HG03354 (cell line): Measurements from ENCODE around the gene HMGXB4.

Experiments used
- ATAC-seq: cut with Tn5 transposase; IDR thresholded peaks from one replicate; pipeline ENCODE4 v1.9.1; 2021; ENCODE audit warnings: mild to moderate bottlenecking; ENCODE audit not compliant: unreplicated experiment, poor library complexity, severe bottlenecking

HMGXB4 gene

DNA sequence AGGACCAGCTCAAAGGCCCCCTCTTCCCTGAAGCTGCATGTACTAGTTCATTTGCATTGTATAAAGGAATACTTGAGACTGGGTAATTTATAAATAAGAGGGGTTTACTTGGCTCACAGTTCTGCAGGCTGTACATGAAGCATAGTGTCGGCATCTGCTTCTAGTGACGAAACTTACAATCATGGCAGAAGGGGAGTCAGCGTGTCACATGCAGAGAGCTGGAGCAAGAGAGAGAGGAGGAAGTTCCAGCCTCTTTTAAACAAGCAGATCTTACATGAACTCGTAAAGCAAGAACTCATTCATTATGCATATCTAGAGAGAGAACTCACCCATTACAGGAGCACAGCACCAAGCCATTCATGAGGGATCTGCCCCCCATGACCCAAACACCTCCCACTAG, 7.1 kb upstream of the HMGXB4 start:
- ATAC-seq = no peak

DNA sequence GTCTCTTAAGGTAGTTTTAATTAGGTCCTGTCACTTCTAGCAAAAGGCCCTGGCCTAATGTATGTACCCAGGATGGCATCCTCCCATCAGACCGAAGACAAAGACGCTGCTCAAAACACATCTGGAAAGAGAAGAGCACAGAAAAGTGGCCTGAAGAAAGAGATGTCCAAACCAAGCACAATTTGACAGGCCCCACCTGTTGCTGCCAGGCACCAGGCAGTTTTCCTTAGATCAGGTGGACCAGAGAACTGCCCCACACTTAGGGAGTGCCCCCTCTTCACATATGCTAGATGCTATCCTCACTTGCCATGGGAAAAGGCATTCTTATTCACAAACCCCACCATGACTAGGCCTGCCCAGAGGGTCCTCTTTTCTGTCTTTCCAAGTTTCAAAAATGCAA, 3.3 kb upstream of the HMGXB4 start:
- no peak for ATAC-seq

DNA sequence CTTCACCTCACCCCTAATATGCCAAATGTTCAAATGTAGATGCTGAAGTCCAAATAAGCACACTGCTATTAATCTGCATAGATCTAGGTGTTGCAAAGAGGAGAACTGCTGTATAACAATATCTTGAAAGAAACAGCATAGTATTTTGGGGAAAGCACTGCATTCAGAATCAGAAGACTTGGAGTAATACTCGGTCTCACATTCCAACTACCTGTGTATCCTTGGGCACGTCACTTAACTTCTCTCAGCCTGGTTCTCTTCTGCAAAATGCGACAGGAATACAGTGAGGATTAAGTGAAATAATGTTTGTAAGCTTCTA, 332 bp upstream of the HMGXB4 start:
- ATAC-seq = peak; percentile 25

DNA sequence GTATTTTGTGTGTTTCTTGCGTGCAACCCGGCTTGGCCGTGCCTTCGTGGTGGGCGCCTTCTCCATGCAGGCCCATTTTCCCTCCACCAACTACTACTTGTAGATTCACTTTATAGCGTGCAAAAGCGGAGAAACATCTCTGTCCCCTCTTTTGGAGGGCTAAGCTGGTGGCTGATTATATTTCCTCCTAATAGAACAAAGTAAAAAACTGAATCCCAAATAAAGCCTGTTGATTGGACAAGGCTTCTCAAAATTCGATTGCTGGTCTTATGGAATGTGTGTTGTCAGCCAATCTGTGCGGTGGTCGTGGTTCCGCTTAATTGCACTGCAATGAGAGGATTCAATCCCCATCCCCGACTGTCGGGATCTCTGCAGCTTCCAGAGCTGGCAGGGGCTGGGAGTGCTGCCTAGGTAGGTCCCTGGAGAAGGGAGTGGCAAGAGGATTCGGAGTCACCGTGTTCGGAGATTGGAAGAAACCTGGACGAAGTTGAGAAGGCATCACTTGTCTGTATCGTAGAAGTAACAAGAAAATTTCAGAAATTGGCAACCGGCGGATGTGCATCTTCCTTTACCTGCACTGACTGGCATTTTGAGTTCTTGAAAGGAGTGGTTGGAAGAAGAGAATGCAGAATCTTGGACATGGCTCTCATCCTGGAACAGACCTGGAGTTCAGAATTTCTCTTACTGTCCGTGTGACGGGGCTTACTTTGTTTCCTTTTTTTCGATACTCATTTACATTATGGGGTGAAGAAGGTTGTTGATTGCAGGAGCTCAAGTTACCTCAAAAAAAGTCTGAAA, 1.1 kb downstream of the HMGXB4 start:
- no peak for ATAC-seq

DNA sequence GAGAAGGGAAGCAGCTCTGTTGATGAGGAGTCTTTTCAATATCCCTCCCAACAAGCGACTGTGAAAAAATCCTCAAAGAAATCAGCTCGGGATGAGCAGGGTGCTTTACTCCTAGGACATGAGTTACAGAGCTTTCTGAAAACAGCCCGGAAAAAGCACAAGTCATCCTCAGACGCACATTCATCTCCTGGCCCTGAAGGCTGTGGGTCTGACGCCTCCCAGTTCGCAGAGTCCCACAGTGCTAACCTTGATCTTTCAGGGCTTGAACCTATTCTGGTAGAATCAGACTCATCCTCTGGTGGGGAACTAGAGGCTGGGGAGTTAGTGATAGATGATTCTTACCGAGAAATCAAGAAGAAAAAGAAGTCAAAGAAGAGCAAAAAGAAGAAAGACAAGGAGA, 7.7 kb downstream of the HMGXB4 start:
- ATAC-seq = no peak

DNA sequence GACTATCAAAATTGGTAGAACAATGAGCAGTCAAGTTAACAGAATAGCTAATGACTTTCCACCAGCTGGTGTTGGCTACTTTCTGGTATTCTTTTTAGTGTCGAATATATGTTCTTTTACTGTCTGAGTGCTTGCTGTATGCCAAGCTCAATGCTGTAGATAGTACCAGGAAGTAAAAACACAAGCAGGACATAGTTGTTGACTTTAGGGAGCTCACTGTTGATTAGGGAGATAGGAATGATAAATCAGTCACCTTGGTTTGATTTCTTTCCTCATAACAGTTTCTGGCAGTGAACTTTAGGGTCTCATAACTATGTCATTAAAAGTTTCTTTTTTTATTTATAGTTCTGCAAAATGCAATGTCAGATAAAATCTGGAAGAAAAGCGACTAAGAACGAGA, 9.0 kb downstream of the HMGXB4 start:
- ATAC-seq = no peak

DNA sequence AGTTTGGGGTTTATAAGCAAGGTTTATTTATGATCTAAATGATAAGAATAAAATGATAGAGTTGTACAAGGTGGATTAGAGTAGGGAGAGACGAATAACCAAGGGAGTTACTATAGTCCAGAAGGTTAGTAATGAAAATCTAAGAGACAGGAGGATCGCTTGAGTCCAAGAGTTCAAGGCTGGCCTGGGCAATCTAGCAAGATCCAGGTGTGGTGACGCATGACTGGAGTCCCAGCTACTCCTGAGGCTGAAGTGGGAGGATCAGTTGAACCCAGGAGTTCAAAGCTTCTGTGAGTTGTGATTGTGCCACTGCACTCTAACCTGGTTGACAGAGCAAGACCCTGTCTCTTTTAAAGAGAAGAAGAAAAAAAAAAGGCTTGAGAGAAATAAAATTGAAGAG, 12.3 kb downstream of the HMGXB4 start:
- ATAC-seq = no peak

DNA sequence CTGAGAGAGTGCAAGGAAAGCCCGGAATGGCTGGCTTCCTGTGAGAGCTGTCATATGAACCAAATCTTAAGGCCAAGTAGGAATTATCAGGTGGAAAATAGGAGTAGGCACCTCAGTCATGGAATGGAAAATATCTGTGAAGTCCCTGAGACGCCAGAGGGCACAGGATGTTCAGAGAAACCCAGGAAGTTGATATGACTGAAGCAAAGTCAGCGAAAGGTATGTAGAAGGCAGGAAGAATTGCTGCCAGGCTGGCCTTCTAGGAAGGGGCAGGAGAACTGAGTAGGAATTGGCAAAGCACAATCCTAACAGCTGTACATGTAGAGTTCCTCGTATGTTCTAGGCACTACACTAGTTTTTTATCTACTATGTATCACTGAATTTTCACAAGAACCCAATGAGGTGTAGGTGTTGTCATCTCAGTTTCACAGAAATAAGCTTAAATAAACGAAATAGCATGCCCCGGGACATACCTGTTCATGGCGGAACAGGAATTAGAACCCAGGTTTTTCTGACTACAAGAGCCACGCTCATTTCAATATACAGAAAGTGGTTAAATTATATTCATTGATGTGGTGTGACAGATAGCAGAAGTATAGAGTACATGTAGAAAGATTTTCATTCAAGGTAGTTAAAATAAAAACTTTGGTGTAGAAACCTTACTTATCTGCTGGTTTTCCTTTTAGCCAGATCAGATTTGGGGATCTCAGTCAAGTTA, 17.0 kb downstream of the HMGXB4 start:
- ATAC-seq = no peak

DNA sequence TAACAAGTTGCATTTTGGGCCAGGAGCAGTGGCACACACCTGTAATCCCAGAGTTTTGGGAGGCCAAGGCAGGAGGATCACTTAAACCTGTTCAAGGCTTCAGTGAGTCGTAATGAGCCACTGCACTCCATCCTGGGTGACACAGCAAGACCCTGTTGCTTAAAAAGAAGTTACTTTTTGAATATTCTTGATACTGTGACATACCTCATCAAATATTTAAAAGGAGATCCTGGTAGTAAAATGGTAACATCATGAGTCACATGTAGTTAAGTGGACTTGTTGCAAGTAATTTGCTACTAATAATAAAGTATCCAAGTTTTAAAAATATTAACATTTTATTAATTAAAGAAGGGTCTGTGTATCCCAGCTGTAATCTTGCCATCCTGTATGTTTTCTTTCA, 18.3 kb downstream of the HMGXB4 start:
- ATAC-seq = no peak

DNA sequence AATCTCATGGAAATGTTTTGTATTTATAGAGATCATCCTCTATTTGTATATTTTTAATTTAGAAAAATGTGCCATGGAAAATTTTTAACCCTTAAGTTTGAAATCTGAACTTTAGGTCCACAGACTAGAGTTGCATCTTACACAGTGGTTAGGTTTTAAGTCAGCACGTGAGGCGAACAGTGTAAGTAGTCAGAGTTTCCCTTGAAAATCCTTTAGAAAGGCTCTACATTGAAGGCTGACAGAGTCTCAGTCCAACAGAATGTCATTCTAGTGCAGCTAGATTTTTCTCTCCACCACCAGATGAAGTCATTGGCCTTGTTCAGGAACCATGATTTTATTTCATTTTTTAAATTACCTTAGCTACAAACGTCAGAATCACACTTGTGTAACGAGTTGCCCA, 18.7 kb downstream of the HMGXB4 start:
- ATAC-seq = no peak

DNA sequence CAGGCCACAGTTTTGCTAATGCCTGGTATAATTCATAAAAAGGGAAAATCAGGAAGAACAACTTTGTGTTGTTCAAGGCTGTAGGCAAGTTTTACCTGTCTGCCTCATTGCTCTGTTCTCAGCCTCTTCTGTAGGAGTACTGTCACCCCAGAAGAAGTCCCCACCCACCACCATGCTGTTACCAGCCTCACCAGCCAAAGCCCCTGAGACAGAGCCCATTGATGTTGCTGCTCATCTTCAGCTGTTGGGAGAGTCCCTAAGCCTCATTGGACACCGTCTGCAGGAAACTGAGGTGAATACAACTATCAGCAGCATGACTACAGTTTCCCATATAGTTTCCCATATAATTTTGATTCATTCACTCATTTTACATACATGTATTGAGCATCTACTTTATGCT, 30.8 kb downstream of the HMGXB4 start:
- no peak for ATAC-seq

DNA sequence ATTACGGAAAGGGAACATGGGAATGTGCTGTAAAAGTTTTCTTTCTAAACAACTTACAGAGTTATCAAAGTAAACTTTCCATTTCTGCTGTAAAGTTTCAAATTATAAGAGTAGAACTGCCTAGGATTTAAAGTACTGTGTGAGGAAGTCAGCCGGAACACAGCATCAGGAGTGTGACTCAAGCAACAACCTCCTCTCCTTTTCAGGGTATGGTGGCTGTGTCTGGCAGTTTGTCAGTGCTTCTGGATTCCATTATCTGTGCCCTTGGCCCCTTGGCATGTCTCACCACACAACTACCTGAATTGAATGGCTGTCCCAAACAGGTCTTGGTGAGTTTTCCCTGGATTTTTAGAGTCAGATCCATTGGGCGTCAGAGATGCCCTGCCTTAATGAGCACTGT, 35.5 kb downstream of the HMGXB4 start:
- ATAC-seq = no peak

DNA sequence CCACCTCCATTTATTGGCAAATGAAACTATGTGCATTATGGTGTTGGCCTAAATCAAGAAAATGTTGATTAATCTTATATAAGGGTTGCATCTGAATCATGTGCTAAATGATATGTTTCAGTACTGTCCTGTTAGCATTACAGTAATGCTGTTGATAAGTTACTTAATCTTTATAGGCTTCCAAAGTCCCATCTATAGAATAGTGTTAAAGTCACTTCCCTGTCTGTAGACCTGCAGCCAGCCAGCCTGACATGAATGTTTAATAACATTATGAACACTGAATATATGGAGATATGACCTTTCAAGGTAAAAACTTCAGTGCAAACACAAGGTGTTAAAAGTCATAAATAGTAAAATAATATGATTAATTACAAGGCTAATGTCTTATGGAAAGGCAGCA, 38.8 kb downstream of the HMGXB4 start:
- ATAC-seq = no peak

DNA sequence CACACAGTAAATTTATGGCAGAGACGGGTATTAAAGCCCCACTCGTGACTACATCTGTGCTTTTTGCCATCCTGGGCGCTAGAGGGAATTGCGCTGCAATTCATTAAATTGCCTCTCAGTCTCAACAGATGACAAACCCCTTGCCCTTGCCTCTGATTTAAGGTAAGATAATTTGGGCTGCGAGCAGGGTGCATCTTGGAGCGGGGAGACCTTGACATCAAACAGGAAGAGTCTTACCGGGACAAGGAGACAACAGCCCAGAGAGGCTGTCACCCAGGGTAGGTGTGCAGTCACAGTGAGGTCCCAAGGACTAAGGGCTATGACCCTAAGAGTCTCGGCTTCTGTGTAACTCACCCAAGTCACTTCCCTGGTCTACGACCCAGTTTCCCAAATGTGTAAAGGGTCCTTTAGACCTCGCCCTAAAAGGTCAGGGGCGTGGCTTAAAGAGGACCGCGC, 42.0 kb downstream of the HMGXB4 start:
- peak; percentile 28 for ATAC-seq

DNA sequence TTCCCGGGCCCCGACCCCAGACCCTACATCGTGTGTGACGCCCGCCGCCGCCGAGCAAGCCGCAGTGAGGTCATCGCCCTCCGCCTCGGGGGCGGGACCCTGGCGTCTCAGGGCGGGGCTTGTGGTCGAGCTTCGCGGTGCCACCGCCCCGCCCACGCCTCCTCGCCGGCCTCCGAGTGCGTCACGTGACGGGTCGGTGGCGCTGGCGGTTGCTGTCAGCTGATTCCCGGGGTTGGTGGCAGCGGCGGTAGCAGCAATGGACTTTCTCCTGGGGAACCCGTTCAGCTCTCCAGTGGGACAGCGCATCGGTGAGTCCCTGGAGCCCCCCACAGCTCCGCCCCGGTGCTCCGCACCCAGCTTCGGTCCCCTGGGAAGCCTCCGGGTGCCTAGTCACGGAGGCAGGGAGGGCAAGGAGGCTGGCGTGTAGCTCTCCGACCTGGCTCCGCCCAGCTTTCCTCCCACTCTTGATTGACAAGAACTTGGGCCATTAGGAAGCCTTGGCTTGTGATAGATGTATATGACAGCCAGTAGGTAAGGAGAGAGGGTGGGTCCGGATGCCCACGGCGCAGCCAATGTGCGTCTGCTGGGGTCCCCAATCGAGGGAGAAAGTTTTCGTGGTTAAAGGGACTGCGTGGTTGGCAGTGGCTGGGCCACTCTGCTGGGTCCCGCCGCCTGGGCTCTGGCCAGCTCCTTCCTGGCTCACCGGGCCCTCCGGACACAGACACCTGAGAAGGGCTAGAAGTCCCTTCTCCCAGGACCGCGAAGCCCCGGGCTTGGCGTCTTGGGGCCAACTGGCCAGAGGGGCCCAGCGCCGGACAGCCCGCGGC, 42.6 kb downstream of the HMGXB4 start, which contains the start of gene TOM1:
TOM1 (plus strand) TSS at position 222 of the 827 bp plus-strand sequence; CDS start at position 257, 35 bp downstream.
- ATAC-seq = peak; percentile 98

DNA sequence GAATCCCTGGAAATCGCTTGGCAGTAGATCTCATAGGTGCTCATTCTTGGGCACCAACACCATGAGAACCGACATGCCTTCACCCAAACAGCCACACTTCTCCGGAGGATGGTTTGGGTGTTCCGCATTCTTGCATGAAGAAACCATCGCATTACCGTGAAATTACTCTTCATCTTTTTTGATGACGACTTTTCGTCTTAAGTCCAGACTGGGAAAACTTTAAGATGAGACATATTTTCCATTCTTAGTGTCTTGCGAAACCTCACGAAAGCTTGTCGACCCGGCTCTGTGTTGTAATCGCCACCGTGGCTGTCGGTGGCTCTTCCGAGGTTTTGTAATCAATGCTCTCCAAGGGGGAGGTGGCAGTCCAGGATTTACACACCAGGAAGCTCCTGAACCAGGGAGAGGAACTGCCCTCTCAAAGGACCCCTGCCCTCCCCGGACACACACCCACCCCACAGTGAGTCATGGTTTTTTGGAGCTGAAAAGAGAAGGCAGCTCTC, 44.1 kb downstream of the HMGXB4 start:
- ATAC-seq = no peak

DNA sequence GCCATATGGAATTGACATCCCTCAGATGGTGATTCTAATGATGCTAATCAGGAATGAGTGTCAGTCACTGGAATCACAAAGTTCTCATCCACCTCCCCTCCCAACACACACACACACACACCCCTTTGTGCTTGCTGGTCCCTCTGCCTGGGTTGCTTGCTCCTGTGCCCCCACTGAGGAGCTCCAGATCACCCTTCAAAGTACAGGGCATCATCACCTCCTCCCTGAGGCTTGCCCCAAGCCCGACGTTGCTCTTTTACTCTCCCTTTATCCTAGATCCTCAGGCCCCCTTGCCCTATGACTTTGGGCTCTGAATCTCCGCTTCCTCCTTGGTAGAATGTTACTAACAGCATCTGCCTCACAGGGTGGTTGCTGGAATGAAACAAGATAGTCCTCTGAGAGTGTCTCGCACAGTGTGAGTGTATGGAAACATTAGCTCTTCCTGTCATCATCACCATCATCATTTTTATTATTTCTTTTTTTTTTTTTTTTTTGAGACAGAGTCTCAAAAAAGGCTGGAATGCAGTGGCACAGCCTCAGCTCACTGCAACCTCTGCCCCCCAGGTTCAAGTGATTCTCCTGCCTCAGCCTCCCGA, 45.8 kb downstream of the HMGXB4 start:
- no peak for ATAC-seq

DNA sequence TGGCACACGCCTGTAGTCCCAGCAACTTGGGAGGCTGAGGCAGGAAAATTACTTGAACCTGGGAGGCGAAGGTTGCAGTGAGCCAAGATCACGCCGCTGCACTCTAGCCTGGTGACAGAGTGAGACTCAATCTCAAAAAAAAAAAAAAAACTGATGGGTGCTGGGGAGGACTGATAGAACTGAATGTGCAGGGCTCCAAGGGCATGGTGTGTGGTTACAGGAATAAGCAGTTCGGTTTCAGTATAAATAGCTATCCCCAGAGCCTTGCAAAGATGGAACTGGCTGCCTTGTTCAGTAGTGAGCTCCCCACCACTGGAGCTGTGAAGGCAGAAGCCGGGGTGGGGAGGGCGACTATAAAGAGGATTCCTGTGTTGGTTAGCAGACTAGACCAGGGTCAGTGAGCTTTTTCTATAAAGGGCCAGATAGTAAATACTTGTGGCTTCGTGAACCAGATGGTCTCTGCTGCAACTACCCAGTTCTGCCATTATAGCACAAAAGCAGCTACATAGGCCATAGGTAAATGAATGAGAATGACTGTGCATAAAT, 48.3 kb downstream of the HMGXB4 start:
- ATAC-seq = no peak

DNA sequence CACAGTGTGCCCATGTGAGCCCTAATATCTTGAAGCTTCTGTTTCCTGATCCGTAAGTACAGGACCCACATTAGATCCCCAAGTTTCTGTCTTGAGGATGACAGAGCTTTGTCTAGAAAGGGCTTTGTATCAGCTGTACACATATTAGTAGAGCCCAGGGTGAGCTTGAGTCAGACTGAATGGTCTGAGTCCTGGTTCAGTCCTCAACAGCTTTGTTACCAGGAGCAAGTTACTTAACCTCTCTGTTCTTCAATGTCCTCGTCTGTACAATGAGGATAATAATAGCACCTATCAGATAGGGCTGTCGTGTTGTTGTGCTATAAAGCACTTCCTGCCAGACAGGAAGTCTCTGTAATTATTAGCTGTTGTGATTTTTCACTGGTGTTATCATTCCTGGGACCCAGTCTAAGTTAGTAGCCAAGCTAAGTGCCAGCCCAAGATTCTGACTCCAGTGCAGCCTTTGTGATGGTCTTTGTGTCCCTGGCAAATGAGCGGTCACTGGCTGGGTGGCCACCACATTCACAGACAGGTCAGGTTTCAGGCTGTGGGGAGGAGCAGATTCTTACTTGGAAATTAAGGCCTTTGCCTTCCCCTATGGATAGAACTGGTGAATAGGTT, 49.2 kb downstream of the HMGXB4 start:
- ATAC-seq = no peak
